GM18502 (cell line): ENCODE measurements around the gene PYGB.

Experiments
- ATAC-seq: cut with Tn5 transposase; IDR thresholded peaks from one replicate; pipeline ENCODE4 v1.9.1; 2021; ENCODE audit warnings: mild to moderate bottlenecking; ENCODE audit not compliant: unreplicated experiment, poor library complexity

Gene PYGB

GRCh38 chr20:25279403-25279802, 31.5 kb downstream of the PYGB start:
- ATAC-seq = no peak

- no peak for ATAC-seq
Observed at GRCh38 chr20:25280051-25280573, 32.2 kb downstream of the PYGB start.

- no peak for ATAC-seq
Observed at GRCh38 chr20:25280574-25281535, 33.0 kb downstream of the PYGB start.

- peak; percentile 71 for ATAC-seq
Observed at GRCh38 chr20:25281541-25281991, 33.7 kb downstream of the PYGB start.

GRCh38 chr20:25282034-25282781, 34.3 kb downstream of the PYGB start:
- ATAC-seq = peak; percentile 11

- ATAC-seq = no peak
Observed at GRCh38 chr20:25282796-25283195, 34.9 kb downstream of the PYGB start.

GRCh38 chr20:25283221-25283951, 35.5 kb downstream of the PYGB start:
- no peak for ATAC-seq

- no peak for ATAC-seq
Observed at GRCh38 chr20:25284131-25284601, 36.3 kb downstream of the PYGB start.

- ATAC-seq = no peak
Observed at GRCh38 chr20:25285091-25285647, 37.3 kb downstream of the PYGB start.

- no peak for ATAC-seq
Observed at GRCh38 chr20:25285856-25286798, 38.2 kb downstream of the PYGB start.

GRCh38 chr20:25286917-25287316, 39.0 kb downstream of the PYGB start:
- no peak for ATAC-seq

GRCh38 chr20:25287631-25288290, 39.9 kb downstream of the PYGB start:
- no peak for ATAC-seq

- peak; percentile 95 for ATAC-seq
Observed at GRCh38 chr20:25288291-25289181, 40.7 kb downstream of the PYGB start.

GRCh38 chr20:25289886-25290597, 42.2 kb downstream of the PYGB start:
- no peak for ATAC-seq

GRCh38 chr20:25290646-25291431, 43.0 kb downstream of the PYGB start:
- ATAC-seq = no peak
